GM23338 (cell line): ENCODE data around the gene CCDC27. TPM values are rescaled to one million over a fixed set of nuclear protein-coding genes. Genes with fewer than 3 reads are reported as not detected.

Experiments
- ETS1 ChIP-seq: IDR thresholded peaks from 2 replicates; pipeline ENCODE4 v1.6.1; 2016; ENCODE audit warnings: antibody characterized with exemption
- EZH2 ChIP-seq: fragments of 200-600 bp; sonication (generic); IDR thresholded peaks from one replicate; pipeline ENCODE4 v1.8.0; 2017; ENCODE audit warnings: antibody characterized with exemption, mild to moderate bottlenecking, low read depth; ENCODE audit not compliant: unreplicated experiment
- JUNB ChIP-seq: IDR thresholded peaks from one replicate; pipeline ENCODE4 v1.6.1; 2016; ENCODE audit warnings: antibody characterized with exemption; ENCODE audit not compliant: unreplicated experiment
- ZNF331 ChIP-seq: fragments of 250-450 bp; sonication (Bioruptor Pico); IDR thresholded peaks from 2 replicates; pipeline ENCODE4 v1.5.0; 2020; ENCODE audit warnings: low read depth, mild to moderate bottlenecking, moderate library complexity
- polyA plus RNA-seq: library from polyadenylated mRNA; unstranded; fragments of >200 nt; fragmentation: Nextera tagmentation; extraction: Ambion mirVana; gene quantifications from 2 replicates; pipeline ENCODE4 v1.2.1, GENCODE V29; 2016
- total RNA-seq: library from RNA; depleted of rRNA; stranded (reverse); fragments of >200 nt; shearing (Covaris generic); gene quantifications from 2 replicates; pipeline ENCODE4 v1.2.3, GENCODE V29; 2014
- TF ChIP-seq, protein P1 (sequence below): fragments of 250-450 bp; sonication (Bioruptor Pico); IDR thresholded peaks from 2 replicates; pipeline ENCODE4 v1.5.0; 2020; ENCODE audit warnings: mild to moderate bottlenecking, moderate library complexity
- TF ChIP-seq, protein P2 (sequence below): IDR thresholded peaks from one replicate; pipeline ENCODE4 v1.6.1; 2018; ENCODE audit warnings: antibody characterized with exemption; ENCODE audit not compliant: unreplicated experiment

CCDC27 gene
- total and polyA plus RNA-seq, 2 experiments from 2014 or later, result 0.18 to 0.45 TPM

- TF ChIP-seq, protein P1, sequence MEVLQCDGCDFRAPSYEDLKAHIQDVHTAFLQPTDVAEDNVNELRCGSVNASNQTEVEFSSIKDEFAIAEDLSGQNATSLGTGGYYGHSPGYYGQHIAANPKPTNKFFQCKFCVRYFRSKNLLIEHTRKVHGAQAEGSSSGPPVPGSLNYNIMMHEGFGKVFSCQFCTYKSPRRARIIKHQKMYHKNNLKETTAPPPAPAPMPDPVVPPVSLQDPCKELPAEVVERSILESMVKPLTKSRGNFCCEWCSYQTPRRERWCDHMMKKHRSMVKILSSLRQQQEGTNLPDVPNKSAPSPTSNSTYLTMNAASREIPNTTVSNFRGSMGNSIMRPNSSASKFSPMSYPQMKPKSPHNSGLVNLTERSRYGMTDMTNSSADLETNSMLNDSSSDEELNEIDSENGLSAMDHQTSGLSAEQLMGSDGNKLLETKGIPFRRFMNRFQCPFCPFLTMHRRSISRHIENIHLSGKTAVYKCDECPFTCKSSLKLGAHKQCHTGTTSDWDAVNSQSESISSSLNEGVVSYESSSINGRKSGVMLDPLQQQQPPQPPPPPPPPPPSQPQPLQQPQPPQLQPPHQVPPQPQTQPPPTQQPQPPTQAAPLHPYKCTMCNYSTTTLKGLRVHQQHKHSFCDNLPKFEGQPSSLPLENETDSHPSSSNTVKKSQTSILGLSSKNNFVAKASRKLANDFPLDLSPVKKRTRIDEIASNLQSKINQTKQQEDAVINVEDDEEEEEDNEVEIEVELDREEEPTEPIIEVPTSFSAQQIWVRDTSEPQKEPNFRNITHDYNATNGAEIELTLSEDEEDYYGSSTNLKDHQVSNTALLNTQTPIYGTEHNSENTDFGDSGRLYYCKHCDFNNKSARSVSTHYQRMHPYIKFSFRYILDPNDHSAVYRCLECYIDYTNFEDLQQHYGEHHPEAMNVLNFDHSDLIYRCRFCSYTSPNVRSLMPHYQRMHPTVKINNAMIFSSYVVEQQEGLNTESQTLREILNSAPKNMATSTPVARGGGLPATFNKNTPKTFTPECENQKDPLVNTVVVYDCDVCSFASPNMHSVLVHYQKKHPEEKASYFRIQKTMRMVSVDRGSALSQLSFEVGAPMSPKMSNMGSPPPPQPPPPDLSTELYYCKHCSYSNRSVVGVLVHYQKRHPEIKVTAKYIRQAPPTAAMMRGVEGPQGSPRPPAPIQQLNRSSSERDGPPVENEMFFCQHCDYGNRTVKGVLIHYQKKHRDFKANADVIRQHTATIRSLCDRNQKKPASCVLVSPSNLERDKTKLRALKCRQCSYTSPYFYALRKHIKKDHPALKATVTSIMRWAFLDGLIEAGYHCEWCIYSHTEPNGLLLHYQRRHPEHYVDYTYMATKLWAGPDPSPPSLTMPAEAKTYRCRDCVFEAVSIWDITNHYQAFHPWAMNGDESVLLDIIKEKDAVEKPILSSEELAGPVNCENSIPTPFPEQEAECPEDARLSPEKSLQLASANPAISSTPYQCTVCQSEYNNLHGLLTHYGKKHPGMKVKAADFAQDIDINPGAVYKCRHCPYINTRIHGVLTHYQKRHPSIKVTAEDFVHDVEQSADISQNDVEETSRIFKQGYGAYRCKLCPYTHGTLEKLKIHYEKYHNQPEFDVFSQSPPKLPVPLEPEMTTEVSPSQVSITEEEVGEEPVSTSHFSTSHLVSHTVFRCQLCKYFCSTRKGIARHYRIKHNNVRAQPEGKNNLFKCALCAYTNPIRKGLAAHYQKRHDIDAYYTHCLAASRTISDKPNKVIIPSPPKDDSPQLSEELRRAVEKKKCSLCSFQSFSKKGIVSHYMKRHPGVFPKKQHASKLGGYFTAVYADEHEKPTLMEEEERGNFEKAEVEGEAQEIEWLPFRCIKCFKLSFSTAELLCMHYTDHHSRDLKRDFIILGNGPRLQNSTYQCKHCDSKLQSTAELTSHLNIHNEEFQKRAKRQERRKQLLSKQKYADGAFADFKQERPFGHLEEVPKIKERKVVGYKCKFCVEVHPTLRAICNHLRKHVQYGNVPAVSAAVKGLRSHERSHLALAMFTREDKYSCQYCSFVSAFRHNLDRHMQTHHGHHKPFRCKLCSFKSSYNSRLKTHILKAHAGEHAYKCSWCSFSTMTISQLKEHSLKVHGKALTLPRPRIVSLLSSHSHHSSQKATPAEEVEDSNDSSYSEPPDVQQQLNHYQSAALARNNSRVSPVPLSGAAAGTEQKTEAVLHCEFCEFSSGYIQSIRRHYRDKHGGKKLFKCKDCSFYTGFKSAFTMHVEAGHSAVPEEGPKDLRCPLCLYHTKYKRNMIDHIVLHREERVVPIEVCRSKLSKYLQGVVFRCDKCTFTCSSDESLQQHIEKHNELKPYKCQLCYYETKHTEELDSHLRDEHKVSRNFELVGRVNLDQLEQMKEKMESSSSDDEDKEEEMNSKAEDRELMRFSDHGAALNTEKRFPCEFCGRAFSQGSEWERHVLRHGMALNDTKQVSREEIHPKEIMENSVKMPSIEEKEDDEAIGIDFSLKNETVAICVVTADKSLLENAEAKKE (CRISPR knock-in tag), result no peak
- TF ChIP-seq ZNF331 (CRISPR knock-in tag) (no peak), JUNB (no peak), EZH2 (no peak), ETS1 (no peak)
- TF ChIP-seq, protein P2, sequence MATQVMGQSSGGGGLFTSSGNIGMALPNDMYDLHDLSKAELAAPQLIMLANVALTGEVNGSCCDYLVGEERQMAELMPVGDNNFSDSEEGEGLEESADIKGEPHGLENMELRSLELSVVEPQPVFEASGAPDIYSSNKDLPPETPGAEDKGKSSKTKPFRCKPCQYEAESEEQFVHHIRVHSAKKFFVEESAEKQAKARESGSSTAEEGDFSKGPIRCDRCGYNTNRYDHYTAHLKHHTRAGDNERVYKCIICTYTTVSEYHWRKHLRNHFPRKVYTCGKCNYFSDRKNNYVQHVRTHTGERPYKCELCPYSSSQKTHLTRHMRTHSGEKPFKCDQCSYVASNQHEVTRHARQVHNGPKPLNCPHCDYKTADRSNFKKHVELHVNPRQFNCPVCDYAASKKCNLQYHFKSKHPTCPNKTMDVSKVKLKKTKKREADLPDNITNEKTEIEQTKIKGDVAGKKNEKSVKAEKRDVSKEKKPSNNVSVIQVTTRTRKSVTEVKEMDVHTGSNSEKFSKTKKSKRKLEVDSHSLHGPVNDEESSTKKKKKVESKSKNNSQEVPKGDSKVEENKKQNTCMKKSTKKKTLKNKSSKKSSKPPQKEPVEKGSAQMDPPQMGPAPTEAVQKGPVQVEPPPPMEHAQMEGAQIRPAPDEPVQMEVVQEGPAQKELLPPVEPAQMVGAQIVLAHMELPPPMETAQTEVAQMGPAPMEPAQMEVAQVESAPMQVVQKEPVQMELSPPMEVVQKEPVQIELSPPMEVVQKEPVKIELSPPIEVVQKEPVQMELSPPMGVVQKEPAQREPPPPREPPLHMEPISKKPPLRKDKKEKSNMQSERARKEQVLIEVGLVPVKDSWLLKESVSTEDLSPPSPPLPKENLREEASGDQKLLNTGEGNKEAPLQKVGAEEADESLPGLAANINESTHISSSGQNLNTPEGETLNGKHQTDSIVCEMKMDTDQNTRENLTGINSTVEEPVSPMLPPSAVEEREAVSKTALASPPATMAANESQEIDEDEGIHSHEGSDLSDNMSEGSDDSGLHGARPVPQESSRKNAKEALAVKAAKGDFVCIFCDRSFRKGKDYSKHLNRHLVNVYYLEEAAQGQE, result no peak
Observed at GRCh38 chr1:3790952-3791351, 38.7 kb downstream of the CCDC27 start (continued).
